Vagina (tissue), 2 donors: ENCODE measurements around the gene CGNL1.

Source experiments
- POLR2A ChIP-seq, 2 donors: fragments of 450-650 bp; IDR thresholded peaks; one replicate each; pipeline ENCODE4 v1.6.1; 2017; ENCODE audit warnings: antibody characterized with exemption in 2 of 2, mild to moderate bottlenecking in 2 of 2, moderate library complexity in 2 of 2
- TF ChIP-seq, protein P1 (sequence below), 3 experiments: fragments of 450-650 bp in 2 of 3; fragments of 200-600 bp in 1 of 3; sonication (generic) in 1 of 3; IDR thresholded peaks; one replicate each; pipeline ENCODE4 v1.5.1; 2017 to 2019; ENCODE audit warnings: antibody characterized with exemption in 3 of 3, mild to moderate bottlenecking in 2 of 3, moderate library complexity in 2 of 3

GRCh38 chr15:57432141-57432741, 55.9 kb downstream of the CGNL1 start:
- TF ChIP-seq POLR2A (IDR thresholded peaks at IDR 0.05): no peak
- TF ChIP-seq, protein P1, sequence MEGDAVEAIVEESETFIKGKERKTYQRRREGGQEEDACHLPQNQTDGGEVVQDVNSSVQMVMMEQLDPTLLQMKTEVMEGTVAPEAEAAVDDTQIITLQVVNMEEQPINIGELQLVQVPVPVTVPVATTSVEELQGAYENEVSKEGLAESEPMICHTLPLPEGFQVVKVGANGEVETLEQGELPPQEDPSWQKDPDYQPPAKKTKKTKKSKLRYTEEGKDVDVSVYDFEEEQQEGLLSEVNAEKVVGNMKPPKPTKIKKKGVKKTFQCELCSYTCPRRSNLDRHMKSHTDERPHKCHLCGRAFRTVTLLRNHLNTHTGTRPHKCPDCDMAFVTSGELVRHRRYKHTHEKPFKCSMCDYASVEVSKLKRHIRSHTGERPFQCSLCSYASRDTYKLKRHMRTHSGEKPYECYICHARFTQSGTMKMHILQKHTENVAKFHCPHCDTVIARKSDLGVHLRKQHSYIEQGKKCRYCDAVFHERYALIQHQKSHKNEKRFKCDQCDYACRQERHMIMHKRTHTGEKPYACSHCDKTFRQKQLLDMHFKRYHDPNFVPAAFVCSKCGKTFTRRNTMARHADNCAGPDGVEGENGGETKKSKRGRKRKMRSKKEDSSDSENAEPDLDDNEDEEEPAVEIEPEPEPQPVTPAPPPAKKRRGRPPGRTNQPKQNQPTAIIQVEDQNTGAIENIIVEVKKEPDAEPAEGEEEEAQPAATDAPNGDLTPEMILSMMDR (IDR thresholded peaks at IDR 0.05): no peak
